ENCODE data around the gene LRRC71. TPM values are rescaled to one million over a fixed set of nuclear protein-coding genes. Genes with fewer than 3 reads are reported as not detected.

The LRRC71 gene
- total RNA-seq, 1 donor from 2014 or later: not detected

- Histone ChIP-seq H3K9me3 (ENCODE audit: low read depth) (no peaks in the 10 kb centered on the region), H3K27ac (no peak overlapping the region), H3K9ac (no peak overlapping the region), H3K36me3 (no peaks in the 10 kb centered on the region), H3F3A (ENCODE audit: low read depth) (no peaks in the 10 kb centered on the region), H2AFZ (replicated peaks) (no peak overlapping the region), H3K79me2 (ENCODE audit: low read depth) (no peaks in the 10 kb centered on the region), H3K4me3 (no peak overlapping the region), H3K4me2 (no peak overlapping the region), H4K20me1 (ENCODE audit: low read depth) (no peaks in the 10 kb centered on the region), H3K27me3 (no peaks in the 10 kb centered on the region), H3K4me1 (no peaks in the 10 kb centered on the region)
- Mint-ChIP-seq H3K27me3 (ENCODE audit: insufficient read depth, low read depth) (peaks cover 9% of the 10 kb centered on the region), H3K27ac (no peak overlapping the region), H3K36me3 (peaks cover 51% of the 10 kb centered on the region), H3K4me3 (no peak overlapping the region), H3K9me3 (no peaks in the 10 kb centered on the region), H3K4me1 (no peaks in the 10 kb centered on the region)
- TF ChIP-seq EZH2 (IDR thresholded peaks at IDR 0.05) (no peak), CTCF (IDR thresholded peaks at IDR 0.05) (no peak), EZH2phosphoT487 (IDR thresholded peaks at IDR 0.05) (no peak)
- DNase-seq (ENCODE audit: low spot score): no peak
These were observed 35.9 kb downstream of the LRRC71 start for GRCh38 chr1:156956333-156956732.

GRCh38 chr1:156957634-156958033 is 37.2 kb downstream of the LRRC71 start:
- Mint-ChIP-seq H3K4me3 (no peak overlapping the region), H3K9me3 (no peaks in the 10 kb centered on the region), H3K27me3 (ENCODE audit: insufficient read depth, low read depth) (peaks cover 10% of the 10 kb centered on the region), H3K27ac (no peak overlapping the region), H3K4me1 (no peaks in the 10 kb centered on the region), H3K36me3 (peaks cover 54% of the 10 kb centered on the region)
- Histone ChIP-seq H2AFZ (replicated peaks) (no peak overlapping the region), H3K27ac (no peak overlapping the region), H3K4me1 (no peaks in the 10 kb centered on the region), H3K4me3 (no peak overlapping the region), H3K27me3 (no peaks in the 10 kb centered on the region), H3K4me2 (no peak overlapping the region), H3F3A (ENCODE audit: low read depth) (no peaks in the 10 kb centered on the region), H4K20me1 (ENCODE audit: low read depth) (no peaks in the 10 kb centered on the region), H3K79me2 (ENCODE audit: low read depth) (no peaks in the 10 kb centered on the region), H3K36me3 (no peaks in the 10 kb centered on the region), H3K9ac (no peak overlapping the region), H3K9me3 (ENCODE audit: low read depth) (no peaks in the 10 kb centered on the region)
- TF ChIP-seq EZH2phosphoT487 (IDR thresholded peaks at IDR 0.05) (no peak), CTCF (IDR thresholded peaks at IDR 0.05) (no peak), EZH2 (IDR thresholded peaks at IDR 0.05) (no peak)
- DNase-seq (ENCODE audit: low spot score): no peak

GRCh38 chr1:156958247-156958714 is 37.8 kb downstream of the LRRC71 start:
- Histone ChIP-seq H3F3A (ENCODE audit: low read depth) (no peaks in the 10 kb centered on the region), H4K20me1 (ENCODE audit: low read depth) (no peaks in the 10 kb centered on the region), H2AFZ (replicated peaks) (no peak overlapping the region), H3K4me2 (no peak overlapping the region), H3K27me3 (no peaks in the 10 kb centered on the region), H3K9ac (no peak overlapping the region), H3K9me3 (ENCODE audit: low read depth) (no peaks in the 10 kb centered on the region), H3K36me3 (no peaks in the 10 kb centered on the region), H3K79me2 (ENCODE audit: low read depth) (no peaks in the 10 kb centered on the region), H3K27ac (no peak overlapping the region), H3K4me1 (no peaks in the 10 kb centered on the region), H3K4me3 (no peak overlapping the region)
- Mint-ChIP-seq H3K9me3 (no peaks in the 10 kb centered on the region), H3K4me1 (no peaks in the 10 kb centered on the region), H3K27ac (no peak overlapping the region), H3K4me3 (peak overlapping the region; percentile 52), H3K36me3 (peaks cover 59% of the 10 kb centered on the region), H3K27me3 (ENCODE audit: insufficient read depth, low read depth) (peaks cover 10% of the 10 kb centered on the region)
- no peak for DNase-seq (ENCODE audit: low spot score)
- no peak for TF ChIP-seq EZH2 (IDR thresholded peaks at IDR 0.05)
- TF ChIP-seq EZH2phosphoT487 (IDR thresholded peaks at IDR 0.05): no peak
- no peak for TF ChIP-seq CTCF (IDR thresholded peaks at IDR 0.05)
